ENCODE measurements around the gene GPT2. TPM values are rescaled to one million over a fixed set of nuclear protein-coding genes. Genes with fewer than 3 reads are reported as not detected.
A peak's percentile ranks its signal among the peaks of the same experiment; 100 is the strongest.
"Not testable (repeated sequence)": the region's sequence is repeated elsewhere in the genome, so short reads cannot be mapped to it uniquely, and the experiment has no call there.

The GPT2 gene
- total RNA-seq, 2 experiments from 2014 or later: 15.0 to 15.2 TPM

GRCh38 chr16:46853713-46854443 is 30.3 kb upstream of the GPT2 start:
- Mint-ChIP-seq H3K36me3 (ENCODE audit: low read depth) (no peaks in the 10 kb centered on the region), H3K27ac (no peak overlapping the region), H3K4me3 (no peak overlapping the region), H3K9me3 (no peaks in the 10 kb centered on the region), H3K4me1 (peaks cover 3% of the 10 kb centered on the region), H3K27me3 (no peaks in the 10 kb centered on the region)
- CTCF ChIA-PET: interaction anchor here (0.7 to 4.4 kb wide), 32 partner anchors 9 to 213 kb away, joined by 3 to 139 read pairs (median 4); no protein-coding TSS in a partner anchor
- POLR2A ChIA-PET: no interaction called here
- DNase-seq: peak; percentile 75

DNA sequence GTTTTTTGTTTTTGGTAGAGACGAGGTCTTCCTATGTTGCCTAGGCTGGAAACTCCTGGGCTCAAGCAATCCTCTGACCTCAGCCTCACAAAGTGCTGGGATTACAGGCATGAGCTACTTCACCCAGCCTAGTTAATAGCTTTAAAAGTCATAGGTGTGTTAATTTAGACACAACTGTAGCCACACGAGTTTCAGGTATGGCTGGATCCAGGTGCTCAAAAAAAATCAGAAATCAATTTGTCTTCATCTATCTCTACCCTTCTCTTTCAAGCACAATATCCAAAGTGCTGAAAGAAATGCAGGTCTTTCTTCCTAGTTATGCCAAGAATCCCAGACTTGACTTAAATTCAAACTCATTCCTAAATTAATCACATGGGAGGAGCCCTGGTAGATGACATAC is 29.3 kb upstream of the GPT2 start:
- DNase-seq: no peak
- Mint-ChIP-seq H3K9me3 (no peaks in the 10 kb centered on the region), H3K27ac (no peak overlapping the region), H3K27me3 (no peaks in the 10 kb centered on the region), H3K36me3 (ENCODE audit: low read depth) (no peaks in the 10 kb centered on the region), H3K4me3 (no peak overlapping the region), H3K4me1 (peaks cover 9% of the 10 kb centered on the region)
- ChIA-PET POLR2A (no interaction called here), CTCF (interaction anchor here (0.7 to 4.4 kb wide), 21 partner anchors 8 to 1567 kb away, joined by 3 to 139 read pairs (median 5); no protein-coding TSS in a partner anchor)

- ChIA-PET CTCF (interaction anchor here (1.7 to 4.4 kb wide), 4 partner anchors 19 to 74 kb away, joined by 5 to 139 read pairs (median 48); no protein-coding TSS in a partner anchor), POLR2A (no interaction called here)
- Mint-ChIP-seq H3K4me3 (no peak overlapping the region), H3K9me3 (no peaks in the 10 kb centered on the region), H3K27ac (no peak overlapping the region), H3K27me3 (no peaks in the 10 kb centered on the region), H3K36me3 (ENCODE audit: low read depth) (no peaks in the 10 kb centered on the region), H3K4me1 (peaks cover 14% of the 10 kb centered on the region)
- DNase-seq: no peak
Measured at GRCh38 chr16:46855389-46855788, 28.8 kb upstream of the GPT2 start.

GRCh38 chr16:46857368-46857945 is 26.7 kb upstream of the GPT2 start:
- Mint-ChIP-seq H3K27ac (no peak overlapping the region), H3K36me3 (ENCODE audit: low read depth) (peaks cover 7% of the 10 kb centered on the region), H3K4me1 (peaks cover 26% of the 10 kb centered on the region), H3K27me3 (no peaks in the 10 kb centered on the region), H3K4me3 (no peak overlapping the region), H3K9me3 (peaks cover 5% of the 10 kb centered on the region)
- CTCF ChIA-PET: interaction anchor here (0.7 to 1.5 kb wide), 6 partner anchors 13 to 56 kb away, joined by 3 to 7 read pairs (median 4); no protein-coding TSS in a partner anchor
- POLR2A ChIA-PET: no interaction called here
- no peak for DNase-seq

- ChIA-PET POLR2A (no interaction called here), CTCF (interaction anchor here (0.7 to 1.5 kb wide), 6 partner anchors 14 to 57 kb away, joined by 3 to 7 read pairs (median 4); no protein-coding TSS in a partner anchor)
- Mint-ChIP-seq H3K4me3 (no peak overlapping the region), H3K27me3 (no peaks in the 10 kb centered on the region), H3K36me3 (ENCODE audit: low read depth) (peaks cover 11% of the 10 kb centered on the region), H3K27ac (no peak overlapping the region), H3K4me1 (peaks cover 33% of the 10 kb centered on the region), H3K9me3 (peaks cover 10% of the 10 kb centered on the region)
- DNase-seq: no peak
Measured at GRCh38 chr16:46858151-46858550, 26.0 kb upstream of the GPT2 start.

DNA sequence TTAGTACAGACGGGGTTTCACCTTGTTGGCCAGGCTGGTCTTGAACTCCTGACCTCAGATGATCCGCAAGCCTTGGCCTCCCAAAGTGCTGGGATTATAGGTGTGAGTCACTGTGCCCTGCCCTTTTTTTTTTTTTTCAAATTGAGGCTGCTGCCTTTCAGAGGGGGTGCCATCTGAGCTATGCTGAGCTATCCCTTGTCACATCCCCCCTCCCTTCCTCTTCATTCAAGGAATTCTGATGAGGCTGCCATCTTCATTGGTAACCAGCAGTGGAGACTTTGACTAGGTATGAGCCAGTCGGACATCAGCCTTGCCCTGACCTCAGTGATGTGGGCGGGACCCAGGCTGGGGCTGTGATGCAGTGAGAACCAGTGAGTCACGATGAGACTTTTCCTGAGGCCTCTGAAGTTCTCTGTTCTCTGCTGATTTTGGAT is 24.4 kb upstream of the GPT2 start:
- H3K9me3 Mint-ChIP-seq: peaks cover 11% of the 10 kb centered on the region
- H3K27ac Mint-ChIP-seq: peak overlapping the region; percentile 47
- no peak overlapping the region for H3K4me3 Mint-ChIP-seq
- ChIA-PET CTCF (interaction anchor here (0.8 to 1.0 kb wide), 3 partner anchors 16 to 70 kb away, joined by 3 read pairs; no protein-coding TSS in a partner anchor), POLR2A (no interaction called here)
- DNase-seq: peak; percentile 44
- peaks cover 47% of the 10 kb centered on the region for H3K4me1 Mint-ChIP-seq
- no peaks in the 10 kb centered on the region for H3K27me3 Mint-ChIP-seq
- H3K36me3 Mint-ChIP-seq (ENCODE audit: low read depth): peaks cover 23% of the 10 kb centered on the region

DNA sequence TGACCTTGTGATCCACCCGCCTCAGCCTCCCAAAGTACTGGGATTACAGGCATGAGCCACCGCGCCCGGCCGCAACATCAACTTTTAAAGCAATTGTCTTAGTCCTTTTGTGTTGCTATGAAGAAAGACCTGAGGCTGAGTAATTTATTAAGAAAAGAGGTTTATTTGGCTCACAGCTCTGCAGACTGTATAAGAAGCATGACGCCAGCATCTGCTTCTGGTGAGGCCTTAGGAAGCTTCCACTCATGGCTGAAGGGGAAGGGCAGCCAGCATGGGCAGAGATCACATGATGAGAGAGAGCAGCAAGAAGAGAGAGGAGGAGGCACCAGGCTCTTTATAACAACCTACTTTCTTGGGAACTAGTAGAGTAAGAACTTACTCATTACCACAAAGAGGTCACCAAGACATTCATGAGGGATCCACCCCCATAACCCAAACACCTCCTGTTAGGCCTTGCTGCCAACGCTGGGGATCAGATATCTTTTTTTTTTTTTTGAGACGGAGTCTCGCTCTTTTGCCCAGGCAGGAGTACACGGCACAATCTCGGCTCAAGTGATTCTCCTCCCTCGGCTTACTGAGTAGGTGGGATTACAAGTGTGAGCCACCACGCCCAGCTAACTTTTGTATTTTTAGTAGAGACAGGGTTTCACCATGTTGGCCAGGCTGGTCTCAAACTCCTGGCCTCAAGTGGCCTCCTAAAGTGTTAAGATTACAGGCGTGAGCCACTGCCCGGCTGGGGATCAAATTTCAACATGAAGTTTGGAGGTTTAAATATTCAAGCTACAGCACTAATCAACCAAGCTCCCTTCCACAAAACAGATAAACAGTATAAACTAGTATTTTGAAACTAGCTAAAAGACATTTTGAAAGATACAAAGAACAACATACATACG is 21.4 kb upstream of the GPT2 start:
- H3K36me3 Mint-ChIP-seq (ENCODE audit: low read depth): peaks cover 23% of the 10 kb centered on the region
- ChIA-PET CTCF (interaction anchor here (0.7 to 3.3 kb wide), 5 partner anchors 9 to 176 kb away, joined by 3 to 17 read pairs (median 4); partner anchors contain the start of gene GPT2), POLR2A (interaction anchor here (0.8 to 3.0 kb wide), 6 partner anchors 21 to 46 kb away, joined by 3 to 15 read pairs (median 4); partner anchors contain the start of genes C16orf87 and GPT2)
- no peak for DNase-seq
- H3K27me3 Mint-ChIP-seq: no peaks in the 10 kb centered on the region
- peak overlapping the region; percentile 34 for H3K27ac Mint-ChIP-seq
- peaks cover 48% of the 10 kb centered on the region for H3K4me1 Mint-ChIP-seq
- peaks cover 12% of the 10 kb centered on the region for H3K9me3 Mint-ChIP-seq
- no peak overlapping the region for H3K4me3 Mint-ChIP-seq

GRCh38 chr16:46866286-46866685 is 17.9 kb upstream of the GPT2 start:
- peaks cover 2% of the 10 kb centered on the region for H3K27me3 Mint-ChIP-seq
- CTCF ChIA-PET: interaction anchor here (0.8 to 1.3 kb wide), 2 partner anchors 12 to 42 kb away, joined by 3 to 7 read pairs; no protein-coding TSS in a partner anchor

DNA sequence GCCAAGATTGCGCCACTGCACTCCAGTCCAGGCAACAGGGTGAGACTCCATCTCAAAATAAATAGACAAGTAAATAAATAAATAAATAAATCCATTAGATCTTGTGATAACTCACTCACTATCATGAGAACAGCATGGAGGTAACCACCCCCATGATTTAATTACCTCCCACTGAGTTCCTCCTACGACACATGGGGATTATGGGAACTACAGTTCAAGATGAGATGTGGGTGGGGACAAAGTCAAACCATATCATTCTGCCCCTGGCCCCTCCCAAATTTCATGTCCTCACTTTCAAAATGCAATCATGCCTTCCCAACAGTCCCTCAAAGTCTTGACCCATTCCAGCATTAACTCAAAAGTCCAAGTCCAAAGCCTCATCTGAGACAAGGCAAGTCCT is 16.7 kb upstream of the GPT2 start:
- Mint-ChIP-seq H3K9me3 (peaks cover 11% of the 10 kb centered on the region), H3K36me3 (ENCODE audit: low read depth) (peaks cover 15% of the 10 kb centered on the region), H3K4me1 (peaks cover 23% of the 10 kb centered on the region)
- DNase-seq, H3K27ac Mint-ChIP-seq, H3K4me3 Mint-ChIP-seq, H3K27me3 Mint-ChIP-seq, POLR2A ChIA-PET: not testable (repeated sequence)
- CTCF ChIA-PET: interaction anchor here (1.2 kb wide), 1 partner anchor 14 kb away, joined by 3 read pairs; no protein-coding TSS in a partner anchor

More at GRCh38 chr16:46866286-46866685, 17.9 kb upstream of the GPT2 start:
- POLR2A ChIA-PET: no interaction called here
- no peak for DNase-seq
- Mint-ChIP-seq H3K4me1 (peaks cover 31% of the 10 kb centered on the region), H3K9me3 (peaks cover 16% of the 10 kb centered on the region), H3K4me3 (no peak overlapping the region), H3K27ac (no peak overlapping the region), H3K36me3 (ENCODE audit: low read depth) (peaks cover 20% of the 10 kb centered on the region)

DNA sequence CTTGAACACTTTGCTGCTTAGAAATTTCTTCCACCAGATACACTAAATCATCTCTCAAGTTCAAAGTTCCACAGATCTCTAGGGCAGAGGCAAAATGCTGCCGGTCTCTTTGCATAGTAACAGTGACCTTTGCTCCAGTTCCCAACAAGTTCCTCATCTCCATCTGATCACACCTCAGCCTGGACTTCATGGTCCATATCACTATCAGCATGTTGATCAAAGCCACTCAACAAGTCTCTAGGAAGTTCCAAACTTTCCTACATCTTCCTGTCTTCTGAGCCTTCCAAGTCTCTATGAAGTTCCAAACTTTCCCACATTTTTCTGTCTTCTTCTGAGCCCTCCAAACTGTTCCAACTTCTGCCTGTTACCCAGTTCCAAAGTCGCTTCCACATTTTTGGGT is 15.3 kb upstream of the GPT2 start:
- DNase-seq; H3K4me3 Mint-ChIP-seq; H3K36me3 Mint-ChIP-seq (ENCODE audit: low read depth); CTCF ChIA-PET; H3K27me3 Mint-ChIP-seq; H3K27ac Mint-ChIP-seq; H3K9me3 Mint-ChIP-seq: not testable (repeated sequence)
- POLR2A ChIA-PET: interaction anchor here (0.9 kb wide), 1 partner anchor 14 kb away, joined by 3 read pairs; no protein-coding TSS in a partner anchor
- H3K4me1 Mint-ChIP-seq: peaks cover 11% of the 10 kb centered on the region

DNA sequence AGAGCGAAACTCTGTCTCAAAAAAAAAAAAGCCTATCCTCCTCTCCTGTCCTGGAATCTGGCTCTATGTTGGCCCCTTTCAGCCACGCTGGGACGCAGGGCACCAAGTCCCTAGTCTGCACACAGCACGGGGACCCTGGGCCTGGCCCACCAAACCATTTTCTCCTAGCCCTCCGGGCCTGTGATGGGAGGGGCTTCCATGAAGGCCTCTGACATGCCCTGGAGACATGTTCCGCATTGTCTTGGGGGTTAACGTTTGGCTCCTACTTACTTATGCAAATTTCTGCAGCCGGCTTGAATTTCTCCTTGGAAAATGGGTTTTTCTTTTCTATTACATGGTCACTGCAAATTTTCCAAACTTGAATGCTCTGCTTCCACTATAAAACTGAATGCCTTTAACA is 12.6 kb upstream of the GPT2 start:
- Mint-ChIP-seq H3K36me3 (ENCODE audit: low read depth) (no peaks in the 10 kb centered on the region), H3K4me3 (no peak overlapping the region), H3K9me3 (peaks cover 6% of the 10 kb centered on the region), H3K4me1 (no peaks in the 10 kb centered on the region), H3K27ac (no peak overlapping the region), H3K27me3 (peaks cover 2% of the 10 kb centered on the region)
- DNase-seq: no peak
- ChIA-PET POLR2A (no interaction called here), CTCF (no interaction called here)

DNA sequence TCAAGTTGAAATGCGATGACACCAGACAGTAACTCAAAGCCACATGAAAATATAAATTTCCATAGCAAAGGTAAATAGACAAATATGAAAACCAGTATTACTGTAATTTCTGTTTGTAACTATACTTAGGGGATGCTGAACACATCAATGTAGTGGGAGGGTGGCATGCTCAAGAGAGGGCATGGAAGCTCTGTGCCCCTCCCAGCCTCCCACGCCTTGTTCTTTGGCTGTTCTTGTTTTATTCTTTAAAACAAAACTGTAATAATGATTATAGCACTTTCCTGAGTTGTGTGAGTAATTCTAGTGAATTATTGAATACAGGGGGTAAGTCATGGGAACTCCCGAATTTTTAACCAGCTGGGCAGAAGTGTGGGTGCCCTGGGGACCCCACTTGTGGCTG is 11.0 kb upstream of the GPT2 start:
- Mint-ChIP-seq H3K4me1 (peaks cover 1% of the 10 kb centered on the region), H3K27me3 (peaks cover 2% of the 10 kb centered on the region), H3K36me3 (ENCODE audit: low read depth) (no peaks in the 10 kb centered on the region), H3K9me3 (peaks cover 4% of the 10 kb centered on the region), H3K4me3 (no peak overlapping the region), H3K27ac (no peak overlapping the region)
- POLR2A ChIA-PET: no interaction called here
- CTCF ChIA-PET: interaction anchor here (1.2 kb wide), 1 partner anchor 57 kb away, joined by 3 read pairs; no protein-coding TSS in a partner anchor
- DNase-seq: no peak

All from activated CD4-positive, alpha-beta memory T cell treated with anti-CD3 and anti-CD28 coated beads, Interleukin-2, amount 10 ng/mL, durations not matched to agents 7 days and 5 days (primary cell).